HepG2 (cell line): ENCODE data around the gene ACP7. TPM values are rescaled to one million over a fixed set of nuclear protein-coding genes. Genes with fewer than 3 reads are reported as not detected.
A peak's percentile ranks its signal among the peaks of the same experiment; 100 is the strongest.

Source experiments
- CREB1 ChIP-seq, 2 experiments: fragments of 450-650 bp in 1 of 2; IDR thresholded peaks; 2 replicates each; pipeline ENCODE4 v1.6.1; 2016 to 2017; ENCODE audit warnings: control low read depth in 1 of 2, mild to moderate bottlenecking in 1 of 2, missing compliant biosample characterization in 1 of 2, missing genetic modification characterization in 1 of 2
- DNMT1 ChIP-seq: sonication (generic); formaldehyde crosslinking; IDR thresholded peaks from 2 replicates; pipeline ENCODE4 v1.5.1; 2020; ENCODE audit warnings: mild to moderate bottlenecking, missing genetic modification reagents
- FOXA3 ChIP-seq: IDR thresholded peaks from 2 replicates; pipeline ENCODE4 v1.6.1; 2016; ENCODE audit warnings: missing genetic modification reagents, missing compliant biosample characterization
- HOXD1 ChIP-seq: sonication (generic); formaldehyde crosslinking; IDR thresholded peaks from 2 replicates; pipeline ENCODE4 v1.5.0; 2020; ENCODE audit warnings: missing genetic modification reagents
- IRF9 ChIP-seq: sonication (generic); formaldehyde crosslinking; IDR thresholded peaks from 2 replicates; pipeline ENCODE4 v1.8.0; 2022; ENCODE audit warnings: missing genetic modification reagents, mild to moderate bottlenecking, borderline replicate concordance
- MAZ ChIP-seq, 2 experiments: sonication (generic) in 1 of 2; formaldehyde crosslinking in 1 of 2; IDR thresholded peaks; 2 replicates each; pipeline versions ENCODE4 v1.5.0 to v1.6.1; 2012 to 2020; ENCODE audit warnings: low read depth in 2 of 2, mild to moderate bottlenecking in 2 of 2, borderline replicate concordance in 1 of 2, improper control_type of control experiment in 1 of 2, low read length in 1 of 2, missing genetic modification reagents in 1 of 2, moderate library complexity in 1 of 2
- POLR2A ChIP-seq, 2 experiments: IDR thresholded peaks; 2 replicates each; pipeline ENCODE4 v1.6.1; 2011; ENCODE audit warnings: low read depth in 2 of 2, low read length in 2 of 2, mild to moderate bottlenecking in 1 of 2, moderate library complexity in 1 of 2; ENCODE audit not compliant: insufficient read depth in 1 of 2
- RFXAP ChIP-seq: sonication (generic); formaldehyde crosslinking; IDR thresholded peaks from 2 replicates; pipeline ENCODE4 v1.4.0; 2020; ENCODE audit warnings: missing genetic modification reagents, borderline replicate concordance
- SRSF1 ChIP-seq: fragments of 200-400 bp; formaldehyde crosslinking; optimal IDR thresholded peaks from 2 replicates; pipeline ENCODE3; 2017; ENCODE audit warnings: mild to moderate bottlenecking, low read depth, low read length, moderate library complexity
- TFDP2 ChIP-seq: sonication (generic); formaldehyde crosslinking; IDR thresholded peaks from 2 replicates; pipeline ENCODE4 v1.4.0; 2020; ENCODE audit warnings: missing genetic modification reagents
- ZKSCAN5 ChIP-seq: sonication (generic); formaldehyde crosslinking; IDR thresholded peaks from 2 replicates; pipeline ENCODE4 v1.5.1; 2020; ENCODE audit warnings: mild to moderate bottlenecking, missing genetic modification reagents
- ZNF10 ChIP-seq: sonication (generic); formaldehyde crosslinking; IDR thresholded peaks from 2 replicates; pipeline ENCODE4 v1.4.0; 2020; ENCODE audit warnings: mild to moderate bottlenecking, low read depth, missing genetic modification reagents, borderline replicate concordance
- ZNF546 ChIP-seq: sonication (generic); formaldehyde crosslinking; conservative IDR thresholded peaks from 2 replicates; pipeline ENCODE4 v1.8.1; 2023; ENCODE audit warnings: mild to moderate bottlenecking, missing genetic modification reagents
- ZNF609 ChIP-seq: sonication (generic); formaldehyde crosslinking; IDR thresholded peaks from 2 replicates; pipeline ENCODE4 v1.4.0; 2020; ENCODE audit warnings: mild to moderate bottlenecking, missing genetic modification reagents, borderline replicate concordance
- ZNF772 ChIP-seq: sonication (generic); formaldehyde crosslinking; IDR thresholded peaks from 2 replicates; pipeline ENCODE4 v1.5.0; 2020; ENCODE audit warnings: mild to moderate bottlenecking, missing genetic modification reagents
- ZNF780A ChIP-seq: sonication (generic); formaldehyde crosslinking; IDR thresholded peaks from 2 replicates; pipeline ENCODE4 v1.8.0; 2022; ENCODE audit warnings: mild to moderate bottlenecking, missing genetic modification reagents, moderate library complexity
- polyA plus RNA-seq, 8 experiments: library from polyadenylated mRNA; depleted of rRNA in 3 of 8; stranded (reverse) in 7 of 8; unstranded in 1 of 8; fragments of >200 nt; fragmentation: Illumina TruSeq in 4 of 8; extraction: Trizol in 4 of 8; gene quantifications; 2 replicates each; pipeline versions ENCODE4 v1.2.1 to v1.2.3, GENCODE V29; 2011 to 2016; ENCODE audit warnings: low read depth in 4 of 8, missing spikeins in 1 of 8, mixed read lengths in 1 of 8; ENCODE audit not compliant: insufficient read depth in 1 of 8
- total RNA-seq, 5 experiments: library from RNA; depleted of rRNA; stranded (reverse); fragments of >200 nt; fragmentation: Illumina TruSeq; extraction: Trizol; gene quantifications; 2 replicates each; pipeline ENCODE4 v1.2.3, GENCODE V29; 2016; ENCODE audit warnings: low read depth in 1 of 5

ACP7 gene
- total and polyA plus RNA-seq, 2 of the 13 experiments (the other 11 are each of a cell fraction or from before 2014, with no cell fraction given): not detected

GRCh38 chr19:39145180-39145953, 61.2 kb downstream of the ACP7 start (continued):
- TF ChIP-seq ZNF780A: no peak
- peak; percentile 18; the same call in 1 of the 2 replicates for TF ChIP-seq HOXD1 (CRISPR knock-in tag)
- TF ChIP-seq SRSF1: peak; percentile 90
- 0 out of 2 replicates have a peak, but pooled peaks have one; percentile 45 for TF ChIP-seq IRF9 (CRISPR knock-in tag)
- TF ChIP-seq RFXAP (CRISPR knock-in tag): 0 out of 2 replicates have a peak, but pooled peaks have one; percentile 26
- 0 out of 2 replicates have a peak, but pooled peaks have one; percentile 42 for TF ChIP-seq TFDP2
- TF ChIP-seq FOXA3 (CRISPR knock-in tag): peak; percentile 24; the same call in 1 of the 2 replicates
- TF ChIP-seq ZKSCAN5 (CRISPR knock-in tag): no peak
- peak; percentile 58 for TF ChIP-seq ZNF609 (CRISPR knock-in tag)
- peak in 1 of 2 experiments; percentile 60; a peak in 2 of 4 replicates for TF ChIP-seq POLR2A (IDR thresholded peaks at IDR 0.05; ENCODE audit: insufficient read depth in 1 of 2, low read depth in 2 of 2, low read length in 2 of 2)
- no peak for TF ChIP-seq CREB1 (IDR thresholded peaks at IDR 0.05)
- no peak for TF ChIP-seq CREB1 (CRISPR knock-in tag; IDR thresholded peaks at IDR 0.05)
- TF ChIP-seq ZNF10 (CRISPR knock-in tag): no peak
- TF ChIP-seq MAZ (IDR thresholded peaks at IDR 0.05; ENCODE audit: borderline replicate concordance, low read depth, low read length): peak; percentile 77; the same call in 1 of the 2 replicates
- TF ChIP-seq MAZ (CRISPR knock-in tag; IDR thresholded peaks at IDR 0.05; ENCODE audit: low read depth): peak; percentile 81; the same call in 1 of the 2 replicates
- 0 out of 2 replicates have a peak, but pooled peaks have one; percentile 7 for TF ChIP-seq ZNF546 (CRISPR knock-in tag)
- TF ChIP-seq DNMT1 (CRISPR knock-in tag): peak; percentile 79; the same call in 1 of the 2 replicates
- peak; percentile 65; the same call in 1 of the 2 replicates for TF ChIP-seq ZNF772
